HS-27A (cell line): ENCODE data around the gene PAGE2.
"Not testable (repeated sequence)": the region's sequence is repeated elsewhere in the genome, so short reads cannot be mapped to it uniquely, and the experiment has no call there.

Experiments used
- DNase-seq: peaks from one replicate; pipeline ENCODE4 v3.0.0-alpha.2; 2012; ENCODE audit warnings: low read depth, missing footprints

Gene PAGE2

GRCh38 chrX:55123900-55124299, 35.1 kb downstream of the PAGE2 start:
- no peak for DNase-seq

- DNase-seq, result no peak
Measured at GRCh38 chrX:55127692-55128091, 38.9 kb downstream of the PAGE2 start.

- no peak for DNase-seq
Measured at GRCh38 chrX:55129361-55129760, 40.5 kb downstream of the PAGE2 start.

- DNase-seq, result no peak
Measured at GRCh38 chrX:55130481-55130880, 41.7 kb downstream of the PAGE2 start.

- DNase-seq, result no peak
Measured at GRCh38 chrX:55132416-55132815, 43.6 kb downstream of the PAGE2 start.

GRCh38 chrX:55135171-55135570, 46.4 kb downstream of the PAGE2 start:
- DNase-seq, result no peak

GRCh38 chrX:55140800-55141199, 52.0 kb downstream of the PAGE2 start:
- DNase-seq, result not testable (repeated sequence)
